PC-9 (cell line): ENCODE measurements around the gene GMPPB. TPM values are rescaled to one million over a fixed set of nuclear protein-coding genes. Genes with fewer than 3 reads are reported as not detected.
"Not testable (repeated sequence)": the region's sequence is repeated elsewhere in the genome, so short reads cannot be mapped to it uniquely, and the experiment has no call there.

Experiments
- BruUV-seq: library from RNA; stranded (reverse); fragments of 400-500 nt; replicated peaks from 2 replicates; lab custom pipeline; 2021; lab: Mats Ljungman, UMichigan
- CTCF ChIA-PET: fragments of 300-600 bp; sonication (Branson Sonifier 250); formaldehyde crosslinking; loops from one replicate; lab custom pipeline; 2022; ENCODE audit warnings: antibody characterized with exemption; lab: Charles Lee
- POLR2A ChIA-PET: fragments of 300-600 bp; sonication (Branson Sonifier 250); formaldehyde crosslinking; loops from one replicate; lab custom pipeline; 2022; ENCODE audit warnings: antibody characterized with exemption; ENCODE audit not compliant: unreplicated experiment; lab: Charles Lee
- DNase-seq, 2 experiments: peaks; one replicate each; pipeline versions ENCODE4 v3.0.0 to v3.0.0-alpha.2; 2015 to 2022; ENCODE audit warnings: mixed read lengths in 1 of 2
- H2AFZ ChIP-seq: fragments of 200-600 bp; sonication (generic); 2 replicates; pipeline ENCODE4 v1.8.1; 2017; ENCODE audit warnings: antibody characterized with exemption
- H3F3A ChIP-seq: fragments of 200-600 bp; sonication (generic); 2 replicates; pipeline ENCODE4 v1.8.1; 2017; ENCODE audit warnings: antibody characterized with exemption, mild to moderate bottlenecking, low read depth; ENCODE audit not compliant: insufficient read depth
- H3K27ac ChIP-seq: fragments of 200-600 bp; sonication (generic); 2 replicates; pipeline ENCODE4 v1.6.1; 2016; ENCODE audit warnings: mixed run types
- H3K27me3 ChIP-seq: fragments of 200-600 bp; sonication (generic); 2 replicates; pipeline ENCODE4 v1.6.1; 2016; ENCODE audit warnings: low read depth, mixed run types; ENCODE audit not compliant: insufficient read depth
- H3K36me3 ChIP-seq: fragments of 200-600 bp; sonication (generic); 2 replicates; pipeline ENCODE4 v1.6.1; 2016; ENCODE audit warnings: low read depth, mixed run types
- H3K4me1 ChIP-seq: fragments of 200-600 bp; sonication (generic); replicated peaks from 2 replicates; pipeline ENCODE4 v1.6.1; 2016; ENCODE audit warnings: mixed run types; ENCODE audit not compliant: insufficient read depth
- H3K4me2 ChIP-seq: fragments of 200-600 bp; sonication (generic); 2 replicates; pipeline ENCODE4 v1.6.1; 2017; ENCODE audit warnings: mixed run types
- H3K4me3 ChIP-seq: fragments of 200-600 bp; sonication (generic); 2 replicates; pipeline ENCODE4 v1.6.1; 2016; ENCODE audit warnings: mixed run types
- H3K79me2 ChIP-seq: fragments of 200-600 bp; sonication (generic); 2 replicates; pipeline ENCODE4 v1.6.1; 2017; ENCODE audit warnings: low read depth, mixed run types
- H3K9me2 ChIP-seq: fragments of 200-600 bp; sonication (generic); 2 replicates; pipeline ENCODE4 v1.8.1; 2017; ENCODE audit warnings: mild to moderate bottlenecking; ENCODE audit not compliant: insufficient read depth
- H3K9me3 ChIP-seq: fragments of 200-600 bp; sonication (generic); 2 replicates; pipeline ENCODE4 v1.8.1; 2016; ENCODE audit warnings: low read depth; ENCODE audit not compliant: insufficient read depth
- H4K20me1 ChIP-seq: fragments of 200-600 bp; sonication (generic); 2 replicates; pipeline ENCODE4 v1.8.1; 2017; ENCODE audit not compliant: insufficient read depth
- CTCF ChIP-seq: fragments of 200-600 bp; sonication (generic); conservative IDR thresholded peaks from 2 replicates; pipeline ENCODE4 v1.6.1; 2017; ENCODE audit warnings: mixed run types, antibody characterized with exemption, mild to moderate bottlenecking, moderate library complexity
- EZH2 ChIP-seq: fragments of 200-600 bp; sonication (generic); IDR thresholded peaks from 2 replicates; pipeline ENCODE4 v1.8.0; 2017; ENCODE audit warnings: antibody characterized with exemption, low read depth
- intact Hi-C: fragments of 100-400 bp; cut with micrococcal nuclease; formaldehyde crosslinking; loops from one replicate; pipeline ENCODE4 v1.10.0; 2022; ENCODE audit not compliant: unreplicated experiment
- total RNA-seq: library from RNA; stranded (reverse); gene quantifications from 2 replicates; pipeline ENCODE4 v1.2.3, GENCODE V29; 2021

The GMPPB gene
- total RNA-seq, 1 experiment from 2014 or later = 20.4 TPM

- peak within 1 kb of the TSS; percentile 21; the same call in 1 of the 2 replicates for H3K27ac ChIP-seq
- DNase-seq = peak; percentile 61 to 88
- H3K9me2 ChIP-seq = no peaks in the 10 kb centered on the region
- H2AFZ ChIP-seq = peak within 1 kb of the TSS; percentile 78
- H3K4me2 ChIP-seq = peak within 1 kb of the TSS; percentile 74
- ChIA-PET POLR2A (no interaction called here), CTCF (no interaction called here)
- peaks cover 9% of the 10 kb centered on the region; the same call in 1 of the 2 replicates for H3K79me2 ChIP-seq
- no peaks in the 10 kb centered on the region for H3F3A ChIP-seq
- intact Hi-C loops = no loop called here
- H3K36me3 ChIP-seq = no peaks in the 10 kb centered on the region; the same call in 1 of the 2 replicates
- no peaks in the 10 kb centered on the region for H3K9me3 ChIP-seq
- H3K4me3 ChIP-seq = peak within 1 kb of the TSS; percentile 95
- H3K27me3 ChIP-seq = no peaks in the 10 kb centered on the region
- BruUV-seq = TSS peak; percentile 82
- no peak for TF ChIP-seq EZH2
- no peak; the same call in 1 of the 2 replicates for TF ChIP-seq CTCF
- H4K20me1 ChIP-seq = no peaks in the 10 kb centered on the region
- H3K4me1 ChIP-seq = no peaks in the 10 kb centered on the region
Measured at GRCh38 chr3:49689046-49689907, 34.5 kb downstream of the GMPPB start, which contains the start of the genes MST1 and RNF123. Gene MST1, minus strand, starts transcription at chr3:49689474. Its CDS starts 783 bp downstream, at chr3:49688691. Gene RNF123, plus strand, starts transcription at chr3:49689557. Its CDS starts 1,609 bp downstream, at chr3:49691166.

GRCh38 chr3:49688338-49689045 lies 35.3 kb downstream of the GMPPB start:
- H4K20me1 ChIP-seq, H3K27me3 ChIP-seq, H3K9me3 ChIP-seq, BruUV-seq, intact Hi-C loops, H3K4me1 ChIP-seq, POLR2A ChIA-PET, H3K36me3 ChIP-seq, CTCF ChIA-PET, H3K9me2 ChIP-seq, DNase-seq, H3K79me2 ChIP-seq, H3F3A ChIP-seq: not testable (repeated sequence)
- Histone ChIP-seq H3K4me3 (peak overlapping the region; percentile 95), H3K27ac (peak overlapping the region; percentile 21; the same call in 1 of the 2 replicates), H3K4me2 (peak overlapping the region; percentile 74), H2AFZ (peak overlapping the region; percentile 78; the same call in 1 of the 2 replicates)

- POLR2A ChIA-PET, H3F3A ChIP-seq, H3K79me2 ChIP-seq, H3K4me2 ChIP-seq, H3K9me2 ChIP-seq, H3K4me1 ChIP-seq, H3K36me3 ChIP-seq, H4K20me1 ChIP-seq, H3K27me3 ChIP-seq, H3K27ac ChIP-seq, CTCF ChIA-PET, DNase-seq, H3K9me3 ChIP-seq, H3K4me3 ChIP-seq, intact Hi-C loops, BruUV-seq, H2AFZ ChIP-seq: not testable (repeated sequence)
Measured at GRCh38 chr3:49687424-49687795, 36.3 kb downstream of the GMPPB start.

- H3K4me3 ChIP-seq, intact Hi-C loops, H3K4me1 ChIP-seq, H4K20me1 ChIP-seq, H3K9me3 ChIP-seq, DNase-seq, H3K9me2 ChIP-seq, H3K4me2 ChIP-seq, H3K79me2 ChIP-seq, H2AFZ ChIP-seq, H3K27ac ChIP-seq, H3F3A ChIP-seq, H3K27me3 ChIP-seq, H3K36me3 ChIP-seq, POLR2A ChIA-PET, CTCF ChIA-PET, BruUV-seq: not testable (repeated sequence)
Measured at GRCh38 chr3:49686769-49687423, 36.9 kb downstream of the GMPPB start.

GRCh38 chr3:49686346-49686745 lies 37.4 kb downstream of the GMPPB start:
- H3K79me2 ChIP-seq, H3K36me3 ChIP-seq, H3K4me2 ChIP-seq, POLR2A ChIA-PET, DNase-seq, H3K4me1 ChIP-seq, H3K9me3 ChIP-seq, H3F3A ChIP-seq, H3K9me2 ChIP-seq, H3K27me3 ChIP-seq, H2AFZ ChIP-seq, H3K27ac ChIP-seq, BruUV-seq, CTCF ChIA-PET, H3K4me3 ChIP-seq, intact Hi-C loops, H4K20me1 ChIP-seq: not testable (repeated sequence)

GRCh38 chr3:49685846-49686245 lies 37.9 kb downstream of the GMPPB start:
- BruUV-seq = not testable (repeated sequence)

More at GRCh38 chr3:49685846-49686245, 37.9 kb downstream of the GMPPB start:
- H3K27me3 ChIP-seq, H2AFZ ChIP-seq, H4K20me1 ChIP-seq, DNase-seq, H3K79me2 ChIP-seq, intact Hi-C loops, H3K9me3 ChIP-seq, H3K4me3 ChIP-seq, H3K4me1 ChIP-seq, POLR2A ChIA-PET, H3K9me2 ChIP-seq, H3K36me3 ChIP-seq, H3K27ac ChIP-seq, H3K4me2 ChIP-seq, CTCF ChIA-PET, H3F3A ChIP-seq: not testable (repeated sequence)
